HG03159 (cell line): Measurements from ENCODE around the gene SCUBE2.
"Not testable (repeated sequence)": the region's sequence is repeated elsewhere in the genome, so short reads cannot be mapped to it uniquely, and the experiment has no call there.

Experiments used
- ATAC-seq: cut with Tn5 transposase; IDR thresholded peaks from one replicate; pipeline ENCODE4 v1.9.1; 2021; ENCODE audit warnings: mild to moderate bottlenecking, moderate library complexity; ENCODE audit not compliant: unreplicated experiment

The SCUBE2 gene

GRCh38 chr11:9109858-9110731 is 18.7 kb upstream of the SCUBE2 start:
- no peak for ATAC-seq

- ATAC-seq = no peak
These were observed 13.2 kb upstream of the SCUBE2 start for GRCh38 chr11:9104580-9104979.

DNA sequence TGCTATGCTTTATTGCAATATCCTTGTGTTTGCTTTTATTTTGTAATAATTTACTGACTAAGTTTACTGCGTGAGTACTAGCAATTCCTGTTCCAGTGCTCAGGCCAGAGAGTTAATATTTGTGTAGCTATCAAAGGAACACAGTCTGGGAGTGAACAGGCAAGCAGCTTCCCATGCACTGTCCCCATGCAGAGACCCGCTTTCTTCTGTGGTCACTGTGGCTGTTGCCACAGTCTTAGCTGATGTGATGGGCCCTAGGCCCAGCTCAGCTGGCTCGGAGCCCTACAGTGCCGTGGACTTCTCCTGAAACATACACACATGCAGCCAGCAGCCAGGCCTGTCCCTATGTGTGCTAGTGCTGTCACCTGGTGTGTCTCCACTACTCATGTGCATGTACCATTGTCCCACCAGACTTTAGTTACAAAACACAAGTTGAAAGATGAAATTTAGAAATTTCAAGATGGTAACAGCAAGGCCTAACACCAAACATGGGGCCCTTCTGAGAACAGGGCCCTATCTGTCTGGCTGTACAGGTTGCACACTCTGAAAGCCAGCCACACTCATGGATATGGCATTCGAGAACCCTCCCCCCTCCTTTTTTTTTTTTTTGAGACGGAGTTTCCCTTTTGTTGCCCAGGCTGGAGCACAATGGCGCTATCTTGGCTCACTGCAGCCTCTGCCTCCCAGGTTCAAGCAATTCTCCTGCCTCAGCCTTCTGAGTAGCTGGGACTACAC is 12.3 kb upstream of the SCUBE2 start:
- no peak for ATAC-seq

DNA sequence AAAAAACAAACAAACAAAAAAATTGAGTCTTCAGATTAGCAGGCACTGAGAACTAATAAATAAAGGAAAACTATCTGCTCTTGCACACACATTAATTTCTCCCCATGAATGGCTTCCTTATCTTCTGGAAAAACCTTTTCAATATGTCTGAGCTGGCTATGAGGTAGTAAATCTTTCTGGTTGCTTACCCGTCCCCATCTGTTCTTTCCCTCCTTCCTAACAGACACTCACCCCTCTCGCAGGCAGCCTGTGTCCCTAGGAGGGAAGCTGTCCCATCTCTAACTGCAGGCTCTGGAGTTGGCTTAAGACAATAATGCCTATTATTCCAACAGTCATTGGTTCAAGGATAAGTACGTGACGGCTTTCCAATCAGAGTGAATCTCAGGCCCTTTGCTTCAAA is 8.2 kb upstream of the SCUBE2 start:
- no peak for ATAC-seq

DNA sequence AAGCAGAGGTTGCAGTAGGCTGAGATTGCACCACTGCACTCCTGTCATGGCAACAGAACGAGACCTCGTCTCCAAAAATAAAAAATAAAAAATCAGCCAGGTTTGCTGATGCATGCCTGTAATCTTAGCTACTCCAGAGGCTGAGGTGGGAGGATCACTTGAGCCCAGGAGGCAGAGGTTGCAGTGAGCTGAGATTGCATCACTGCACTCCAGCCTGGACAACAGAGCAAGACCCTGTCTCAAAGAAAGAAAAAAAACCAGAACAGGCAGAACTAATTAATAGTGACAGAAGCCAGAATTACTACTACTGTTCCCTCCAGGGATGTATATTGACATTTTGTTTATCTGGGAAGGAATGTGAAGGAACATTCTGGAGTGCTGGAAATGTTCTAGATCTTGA is 7.1 kb upstream of the SCUBE2 start:
- ATAC-seq = not testable (repeated sequence)

GRCh38 chr11:9097186-9097943 is 6.0 kb upstream of the SCUBE2 start:
- not testable (repeated sequence) for ATAC-seq

DNA sequence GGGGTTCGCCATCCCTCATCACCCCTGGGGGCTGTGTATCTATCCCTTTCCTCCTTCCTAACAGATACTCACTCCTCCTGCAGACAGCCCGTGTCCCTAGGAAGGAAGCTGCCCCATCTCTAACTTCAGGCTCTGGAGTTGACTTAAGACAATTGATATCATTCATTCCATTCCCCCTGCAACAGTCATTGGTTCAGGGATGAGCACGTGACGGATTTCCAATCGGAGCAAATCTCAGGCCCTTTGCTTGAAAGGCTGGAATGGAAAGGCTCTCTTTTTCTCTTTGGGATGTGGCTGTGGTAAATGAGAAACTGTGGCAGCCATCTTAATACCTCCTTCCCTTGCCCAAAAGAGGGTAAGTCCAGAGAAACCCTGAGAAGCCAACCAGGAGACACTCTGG is 5.0 kb upstream of the SCUBE2 start:
- no peak for ATAC-seq

DNA sequence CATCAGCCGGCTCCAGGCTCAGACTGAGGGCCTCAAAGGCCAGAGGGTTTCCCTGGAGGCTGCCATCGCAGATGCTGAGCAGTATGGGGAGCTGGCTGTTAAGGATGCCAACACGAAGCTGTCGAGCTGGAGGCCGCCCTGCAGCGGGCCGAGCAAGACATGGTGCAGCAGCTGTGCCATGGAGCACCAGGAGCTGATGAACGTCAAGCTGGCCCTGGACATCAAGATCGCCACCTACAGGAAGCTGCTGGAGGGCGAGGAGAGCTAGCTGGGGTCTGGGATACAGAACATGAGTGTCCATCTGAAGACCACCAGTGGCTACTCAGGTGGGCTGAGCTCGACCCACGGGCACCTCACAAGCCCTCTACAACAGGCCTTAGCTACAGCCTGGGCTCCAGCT is 4.0 kb upstream of the SCUBE2 start:
- ATAC-seq = no peak

GRCh38 chr11:9094420-9094819 is 3.0 kb upstream of the SCUBE2 start:
- ATAC-seq = no peak

- ATAC-seq = no peak
These were observed 1.7 kb upstream of the SCUBE2 start for GRCh38 chr11:9092853-9093778.

DNA sequence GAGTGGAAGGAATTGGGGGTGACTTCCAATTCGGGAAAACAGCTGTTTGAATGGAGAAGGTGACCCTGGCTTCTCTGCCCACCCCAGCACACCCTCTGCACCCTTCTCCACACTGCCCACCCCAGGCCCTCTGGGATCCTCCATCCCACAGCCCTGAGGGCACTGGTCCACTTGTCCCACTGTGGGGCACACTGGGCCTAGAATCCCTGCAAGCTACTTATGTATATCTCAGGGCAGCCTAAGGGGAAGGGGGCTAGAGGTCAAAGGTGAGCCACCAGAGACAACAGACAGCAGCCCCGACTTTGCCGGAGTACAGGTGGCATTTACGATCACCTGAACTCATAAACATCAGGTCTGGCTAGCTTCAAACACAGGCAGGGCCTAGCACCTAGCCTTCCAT is 673 bp upstream of the SCUBE2 start:
- no peak for ATAC-seq

DNA sequence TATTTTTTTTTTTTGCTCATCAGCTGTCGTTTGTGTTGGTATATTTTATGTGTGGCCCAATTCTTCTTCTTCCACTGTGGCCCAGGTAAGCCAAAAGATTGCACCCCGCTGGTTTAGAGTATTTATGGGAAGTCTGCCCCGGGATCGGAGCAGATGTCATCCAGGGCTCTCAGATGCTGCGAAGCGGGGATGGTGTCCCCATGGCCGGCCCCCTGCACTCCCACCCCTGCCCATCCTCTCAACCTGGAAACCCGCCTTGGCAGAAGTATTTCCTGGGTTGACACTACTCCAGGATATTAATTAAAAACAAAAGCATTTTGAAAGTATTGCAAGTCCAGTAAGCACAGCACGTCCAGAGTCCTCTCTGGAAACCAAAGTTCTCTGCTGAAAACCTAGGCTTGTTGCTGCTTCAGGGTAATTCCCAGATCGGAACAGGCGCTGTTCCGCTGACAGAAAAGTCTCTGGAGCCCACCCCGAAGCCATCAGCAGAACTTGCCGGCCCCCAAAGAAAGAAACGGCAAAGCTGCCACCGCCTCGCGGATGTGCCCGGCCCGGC is 833 bp downstream of the SCUBE2 start:
- ATAC-seq = no peak

GRCh38 chr11:9089636-9090035 is 1.8 kb downstream of the SCUBE2 start:
- no peak for ATAC-seq

DNA sequence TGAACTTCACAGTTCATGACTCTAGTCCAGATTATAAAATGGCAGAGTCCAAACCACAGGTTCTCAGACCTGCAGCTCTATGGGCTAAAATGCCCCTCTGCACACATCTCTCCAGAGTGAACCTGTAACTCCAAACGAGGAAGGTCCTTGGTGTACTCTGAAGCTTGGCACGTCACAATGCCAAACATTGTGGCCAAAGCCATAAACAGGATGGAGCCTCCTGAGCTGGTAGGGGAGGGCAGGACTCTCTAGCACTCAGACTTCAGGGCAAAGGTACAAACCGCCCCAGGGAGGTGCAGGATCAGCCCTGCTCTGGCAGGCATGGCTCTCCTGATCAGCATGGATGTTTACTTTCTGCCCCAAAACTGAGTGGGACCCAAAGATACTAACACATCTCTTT is 2.3 kb downstream of the SCUBE2 start:
- ATAC-seq = no peak

- ATAC-seq = no peak
These were observed 8.8 kb downstream of the SCUBE2 start for GRCh38 chr11:9082575-9082974.

DNA sequence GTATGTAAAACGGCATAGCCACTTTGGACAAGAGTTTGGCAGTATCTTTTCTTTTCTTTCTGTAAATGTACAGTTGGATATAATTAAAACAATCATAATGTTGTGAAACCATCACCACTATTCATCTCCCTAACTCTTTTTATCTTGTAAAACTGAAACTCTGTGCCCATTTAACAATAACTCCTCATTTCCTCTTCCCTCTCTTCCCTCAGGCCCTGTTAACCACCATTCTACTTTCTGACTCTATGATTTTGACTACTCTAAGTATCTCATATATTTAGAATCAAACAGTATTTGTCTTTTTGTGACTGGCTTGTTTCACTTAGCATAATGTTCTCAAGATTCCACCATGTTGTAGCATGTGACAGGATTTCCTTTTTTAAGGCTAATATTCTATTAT is 10.2 kb downstream of the SCUBE2 start:
- ATAC-seq = no peak

- no peak for ATAC-seq
These were observed 13.0 kb downstream of the SCUBE2 start for GRCh38 chr11:9078113-9079086.

- ATAC-seq = no peak
These were observed 14.2 kb downstream of the SCUBE2 start for GRCh38 chr11:9077164-9077563.

GRCh38 chr11:9076661-9077060 is 14.7 kb downstream of the SCUBE2 start:
- no peak for ATAC-seq
